Esophagus muscularis mucosa (tissue), 4 donors: ENCODE results near the gene IL17RD. TPM values are rescaled to one million over a fixed set of nuclear protein-coding genes. Genes with fewer than 3 reads are reported as not detected.
A peak's percentile ranks its signal among the peaks of the same experiment; 100 is the strongest.

Experiments used
- DNase-seq: peaks from one replicate; pipeline ENCODE4 v3.0.0-alpha.2; 2017; ENCODE audit errors: extremely low spot score
- H3K27ac ChIP-seq, 4 donors: fragments of 200-600 bp; sonication (generic); replicated peaks in 1 of 4; 1 replicate in 3 of 4; 2 replicates in 1 of 4; pipeline ENCODE4 v1.5.1; 2016 to 2019; ENCODE audit warnings: mild to moderate bottlenecking in 1 of 4
- H3K27me3 ChIP-seq, 4 donors: fragments of 200-600 bp; sonication (generic); one replicate each; pipeline versions ENCODE4 v1.5.1 to v1.6.0; 2016 to 2019
- H3K36me3 ChIP-seq, 4 donors: fragments of 200-600 bp; sonication (generic); one replicate each; pipeline ENCODE4 v1.5.1; 2016 to 2019
- H3K4me1 ChIP-seq, 4 donors: fragments of 200-600 bp; sonication (generic); one replicate each; pipeline ENCODE4 v1.5.1; 2016 to 2019
- H3K4me3 ChIP-seq, 4 donors: fragments of 200-600 bp; sonication (generic); 1 replicate in 2 of 4; 2 replicates in 2 of 4; pipeline ENCODE4 v1.5.1; 2016 to 2019; ENCODE audit warnings: mild to moderate bottlenecking in 4 of 4, moderate library complexity in 1 of 4
- H3K9me3 ChIP-seq, 4 donors: fragments of 200-600 bp; sonication (generic); 1 replicate in 3 of 4; 2 replicates in 1 of 4; pipeline ENCODE4 v1.5.1; 2016 to 2019
- EP300 ChIP-seq: sonication (generic); formaldehyde crosslinking; IDR thresholded peaks from one replicate; pipeline ENCODE4 v1.6.1; 2017; ENCODE audit warnings: antibody characterized with exemption
- POLR2A ChIP-seq: fragments of 450-650 bp; IDR thresholded peaks from one replicate; pipeline ENCODE4 v1.6.1; 2017; ENCODE audit warnings: antibody characterized with exemption, moderate library complexity, mild to moderate bottlenecking, low read depth
- POLR2AphosphoS5 ChIP-seq, 2 donors: sonication (generic); formaldehyde crosslinking; IDR thresholded peaks; one replicate each; pipeline ENCODE4 v1.6.1; 2017; ENCODE audit warnings: antibody characterized with exemption in 2 of 2
- WGBS: methylation state at CpG from one replicate; pipeline ENCODE4 v1.1.5; 2018; 5-methylcytosine and 5-hydroxymethylcytosine counted together
- intact Hi-C: fragments of 100-400 bp; cut with DNase I; formaldehyde crosslinking; loops from one replicate; pipeline ENCODE4 v1.15.1; 2023
- total RNA-seq, 4 donors: library from RNA; depleted of rRNA; stranded (reverse); fragments of >200 nt; gene quantifications; one replicate each; pipeline versions ENCODE4 v1.1.0 to v1.2.1, GENCODE V29; 2016
- TF ChIP-seq, protein P1 (sequence below), 3 experiments: fragments of 200-600 bp in 2 of 3; fragments of 450-650 bp in 1 of 3; sonication (generic) in 2 of 3; IDR thresholded peaks; one replicate each; pipeline ENCODE4 v1.5.1; 2017 to 2019; ENCODE audit warnings: antibody characterized with exemption in 3 of 3, mild to moderate bottlenecking in 2 of 3, moderate library complexity in 1 of 3

The IL17RD gene
- total RNA-seq, 4 donors from 2014 or later: 6.1 to 13.2 (median 9.5) TPM

DNA sequence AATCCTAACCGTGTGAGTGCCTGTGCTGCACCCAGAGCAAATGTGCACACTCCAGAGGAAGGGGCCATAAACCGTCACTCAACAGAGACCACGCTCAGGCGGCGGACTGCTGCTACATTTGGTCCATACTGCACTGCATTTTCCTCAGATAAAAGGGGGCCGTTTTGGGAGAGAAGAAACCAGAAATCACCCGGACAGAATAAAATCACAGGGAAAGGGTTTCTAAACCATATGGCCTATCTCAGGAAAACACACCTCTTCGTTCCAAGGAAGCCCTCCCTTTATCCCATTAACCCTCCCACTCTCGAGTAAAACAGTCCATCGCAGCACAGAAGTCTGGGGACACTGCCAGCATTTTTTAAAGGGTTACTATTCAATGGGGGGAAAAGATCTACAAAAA, 7.6 kb downstream of the IL17RD start:
- DNase-seq: no peak
- no peaks in the 10 kb centered on the region for H3K9me3 ChIP-seq
- WGBS: 57% methylated on average over 10 of the region's 10 CpGs
- H3K27me3 ChIP-seq: no peaks in the 10 kb centered on the region
- H3K4me3 ChIP-seq: no peak overlapping the region
- intact Hi-C loops: no loop called here
- H3K27ac ChIP-seq: no peak overlapping the region
- no peaks in the 10 kb centered on the region for H3K36me3 ChIP-seq
- TF ChIP-seq POLR2AphosphoS5 (IDR thresholded peaks at IDR 0.05) (no peak), EP300 (no peak), POLR2A (no peak)
- TF ChIP-seq, protein P1, sequence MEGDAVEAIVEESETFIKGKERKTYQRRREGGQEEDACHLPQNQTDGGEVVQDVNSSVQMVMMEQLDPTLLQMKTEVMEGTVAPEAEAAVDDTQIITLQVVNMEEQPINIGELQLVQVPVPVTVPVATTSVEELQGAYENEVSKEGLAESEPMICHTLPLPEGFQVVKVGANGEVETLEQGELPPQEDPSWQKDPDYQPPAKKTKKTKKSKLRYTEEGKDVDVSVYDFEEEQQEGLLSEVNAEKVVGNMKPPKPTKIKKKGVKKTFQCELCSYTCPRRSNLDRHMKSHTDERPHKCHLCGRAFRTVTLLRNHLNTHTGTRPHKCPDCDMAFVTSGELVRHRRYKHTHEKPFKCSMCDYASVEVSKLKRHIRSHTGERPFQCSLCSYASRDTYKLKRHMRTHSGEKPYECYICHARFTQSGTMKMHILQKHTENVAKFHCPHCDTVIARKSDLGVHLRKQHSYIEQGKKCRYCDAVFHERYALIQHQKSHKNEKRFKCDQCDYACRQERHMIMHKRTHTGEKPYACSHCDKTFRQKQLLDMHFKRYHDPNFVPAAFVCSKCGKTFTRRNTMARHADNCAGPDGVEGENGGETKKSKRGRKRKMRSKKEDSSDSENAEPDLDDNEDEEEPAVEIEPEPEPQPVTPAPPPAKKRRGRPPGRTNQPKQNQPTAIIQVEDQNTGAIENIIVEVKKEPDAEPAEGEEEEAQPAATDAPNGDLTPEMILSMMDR (IDR thresholded peaks at IDR 0.05): no peak
- peaks cover 28 to 49% (median 32%) of the 10 kb centered on the region in 4 donors for H3K4me1 ChIP-seq

DNA sequence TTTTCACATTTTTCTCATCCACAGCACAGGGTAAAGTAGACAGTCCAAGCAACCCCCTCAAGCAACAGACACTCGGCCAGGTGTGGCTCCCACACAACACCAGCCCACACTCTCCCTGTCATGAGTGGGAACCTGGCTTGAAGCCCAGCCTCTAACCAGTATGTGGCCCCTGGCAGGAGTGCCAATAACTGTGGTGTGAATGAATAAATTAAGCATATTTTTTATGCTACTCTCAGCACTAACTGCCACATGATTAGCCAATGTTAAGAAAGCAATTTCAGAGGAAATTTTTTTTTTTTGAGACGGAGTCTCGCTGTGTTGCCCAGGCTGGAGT, 9.9 kb downstream of the IL17RD start:
- WGBS: 87% methylated on average over 3 of the region's 3 CpGs
- DNase-seq: no peak
- no peaks in the 10 kb centered on the region for H3K9me3 ChIP-seq
- intact Hi-C loops: no loop called here
- H3K27me3 ChIP-seq: no peaks in the 10 kb centered on the region
- no peak for TF ChIP-seq POLR2A
- no peak for TF ChIP-seq EP300
- TF ChIP-seq, protein P1 (IDR thresholded peaks at IDR 0.05): no peak
- TF ChIP-seq POLR2AphosphoS5 (IDR thresholded peaks at IDR 0.05): no peak
- H3K4me1 ChIP-seq: peaks cover 21 to 39% (median 24%) of the 10 kb centered on the region in 4 donors
- H3K4me3 ChIP-seq: no peak overlapping the region
- no peaks in the 10 kb centered on the region for H3K36me3 ChIP-seq
- no peak overlapping the region for H3K27ac ChIP-seq

DNA sequence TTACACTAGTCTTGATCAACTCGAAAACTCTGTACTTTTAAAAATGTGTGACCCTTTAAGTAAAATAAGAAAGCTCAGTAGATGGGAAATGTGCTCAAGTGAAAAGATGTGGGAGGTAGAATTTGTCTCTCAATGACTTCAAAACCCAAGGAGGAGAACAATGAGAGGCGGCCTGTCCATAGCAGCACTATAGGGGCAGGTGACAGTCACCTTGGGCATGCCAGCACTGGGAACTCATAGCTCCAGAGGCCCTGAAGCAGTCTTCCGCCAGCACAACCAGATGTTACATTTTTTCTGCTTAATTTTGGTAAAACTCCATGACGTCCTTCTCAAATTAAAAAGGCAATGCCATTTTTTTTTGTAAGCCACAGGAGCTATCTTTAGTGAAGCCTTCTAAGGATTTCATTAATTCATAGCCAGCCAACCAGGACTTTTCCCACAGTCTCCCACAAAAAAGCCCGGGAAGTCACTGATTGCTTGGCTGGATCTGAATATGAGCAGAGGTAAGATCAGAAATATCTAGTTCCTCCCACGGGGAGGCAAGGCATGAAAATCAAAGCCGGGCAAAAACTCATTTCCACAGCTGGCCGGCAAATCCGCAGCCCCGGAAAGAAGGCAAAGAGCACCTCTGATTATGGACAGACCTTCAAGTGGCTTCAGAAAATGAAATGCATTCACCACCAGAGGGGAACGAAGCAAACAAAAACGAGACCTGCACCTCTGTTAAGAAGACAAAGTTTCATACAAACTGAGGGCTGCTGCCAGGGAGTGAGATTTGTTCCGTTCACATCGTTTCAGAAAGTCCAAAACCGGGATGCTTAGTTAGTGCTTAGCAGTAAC, 10.5 kb downstream of the IL17RD start:
- TF ChIP-seq EP300: no peak
- no peak for TF ChIP-seq POLR2A
- no peak for TF ChIP-seq POLR2AphosphoS5 (IDR thresholded peaks at IDR 0.05)
- TF ChIP-seq, protein P1 (IDR thresholded peaks at IDR 0.05): no peak
- intact Hi-C loops: no loop called here
- Histone ChIP-seq H3K27me3 (no peaks in the 10 kb centered on the region), H3K4me1 (peaks cover 15 to 33% (median 22%) of the 10 kb centered on the region in 4 donors), H3K4me3 (no peak overlapping the region), H3K27ac (no peak overlapping the region), H3K36me3 (no peaks in the 10 kb centered on the region), H3K9me3 (no peaks in the 10 kb centered on the region)
- WGBS: 59% methylated on average over 15 of the region's 15 CpGs
- no peak for DNase-seq

DNA sequence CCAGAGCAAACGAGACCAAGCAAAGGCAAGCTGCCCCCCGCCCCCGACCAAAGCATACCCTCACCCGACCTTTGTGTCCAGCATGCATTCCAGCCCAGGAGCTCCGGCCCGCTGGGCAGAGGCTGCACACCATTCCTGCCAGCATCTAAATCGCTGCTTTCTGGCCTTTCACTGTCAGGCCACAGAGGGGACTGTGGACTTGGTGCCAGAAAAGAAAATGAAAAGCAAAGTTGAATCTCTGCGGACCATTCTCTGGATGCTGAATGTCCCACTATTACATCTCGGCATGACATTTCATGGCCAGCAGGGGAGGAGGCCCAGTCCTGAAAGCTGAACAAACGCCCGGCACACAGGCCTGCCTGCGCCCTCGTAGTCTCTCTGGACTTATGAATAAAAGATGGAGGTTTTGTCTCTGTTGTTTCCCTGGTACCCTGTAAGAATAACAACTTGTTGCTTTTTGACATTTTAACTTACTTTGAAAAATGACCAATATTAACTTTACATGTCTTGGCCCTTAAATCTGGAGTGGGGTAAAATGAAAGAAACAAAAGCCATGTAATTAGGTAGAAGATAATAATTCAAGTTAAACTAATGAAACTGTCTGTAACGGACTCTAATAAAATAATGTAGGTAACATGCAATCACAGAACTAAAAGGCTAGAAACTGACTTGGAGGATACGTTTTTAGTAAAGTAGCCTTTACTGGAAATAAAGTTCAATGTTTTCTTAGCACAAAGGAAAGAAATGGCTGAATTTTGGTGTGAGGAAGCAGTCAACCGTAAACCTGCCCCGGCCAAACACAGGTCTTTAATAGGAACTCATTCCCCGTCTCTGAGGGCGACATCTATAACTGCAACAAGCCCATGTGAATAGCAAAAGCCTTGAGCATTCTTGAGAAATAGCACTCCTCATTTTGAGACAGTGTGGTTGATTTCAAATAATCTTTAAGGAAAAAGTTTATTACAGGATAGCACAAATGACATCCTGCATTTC, 12.7 kb downstream of the IL17RD start:
- intact Hi-C loops: no loop called here
- TF ChIP-seq, protein P1 (IDR thresholded peaks at IDR 0.05): peak in 1 of 3 experiments; percentile 11
- TF ChIP-seq EP300: no peak
- WGBS: 83% methylated on average over 19 of the region's 19 CpGs
- no peaks in the 10 kb centered on the region for H3K36me3 ChIP-seq
- no peaks in the 10 kb centered on the region for H3K27me3 ChIP-seq
- no peak for DNase-seq
- no peaks in the 10 kb centered on the region for H3K9me3 ChIP-seq
- peak overlapping the region in 2 of 4 donors; percentile 38 to 43 for H3K27ac ChIP-seq
- peak overlapping the region; percentile 10 to 22 (median 12) for H3K4me3 ChIP-seq
- H3K4me1 ChIP-seq: peaks cover 7 to 23% (median 16%) of the 10 kb centered on the region in 4 donors
